IMR-90 (cell line): ENCODE measurements around the gene RDH13.

Experiments
- BHLHE40 ChIP-seq: fragments of 150-350 bp; IDR thresholded peaks from 2 replicates; pipeline ENCODE4 v1.6.1; 2016; ENCODE audit warnings: mild to moderate bottlenecking, low read depth, low read length
- CEBPB ChIP-seq: IDR thresholded peaks from 2 replicates; pipeline ENCODE4 v1.6.1; 2012; ENCODE audit warnings: low read depth, low read length, improper control_type of control experiment
- CHD1 ChIP-seq: IDR thresholded peaks from 2 replicates; pipeline ENCODE4 v1.6.1; 2012; ENCODE audit warnings: low read depth, low read length, improper control_type of control experiment
- FOS ChIP-seq: fragments of 150-350 bp; IDR thresholded peaks from 2 replicates; pipeline ENCODE4 v1.6.1; 2016; ENCODE audit warnings: low read depth, low read length
- MAFK ChIP-seq: IDR thresholded peaks from 2 replicates; pipeline ENCODE4 v1.6.1; 2012; ENCODE audit warnings: low read depth, low read length, improper control_type of control experiment
- MAZ ChIP-seq: IDR thresholded peaks from 2 replicates; pipeline ENCODE4 v1.6.1; 2012; ENCODE audit warnings: low read depth, mild to moderate bottlenecking, low read length, improper control_type of control experiment, moderate library complexity, borderline replicate concordance
- POLR2A ChIP-seq: IDR thresholded peaks from 2 replicates; pipeline ENCODE4 v1.6.1; 2012; ENCODE audit warnings: mild to moderate bottlenecking, low read depth, low read length
- RAD21 ChIP-seq: IDR thresholded peaks from 2 replicates; pipeline ENCODE4 v1.6.1; 2012; ENCODE audit warnings: low read length, improper control_type of control experiment
- RCOR1 ChIP-seq: IDR thresholded peaks from 2 replicates; pipeline ENCODE4 v1.6.1; 2012; ENCODE audit warnings: mild to moderate bottlenecking, low read length, improper control_type of control experiment; ENCODE audit not compliant: insufficient replicate concordance
- SMC3 ChIP-seq: fragments of 150-350 bp; IDR thresholded peaks from 2 replicates; pipeline ENCODE4 v1.6.1; 2016; ENCODE audit warnings: low read depth, mild to moderate bottlenecking, antibody characterized with exemption, low read length, moderate library complexity
- TF ChIP-seq, protein P1 (sequence below): conservative IDR thresholded peaks from 2 replicates; pipeline ENCODE4 v1.5.1; 2012; ENCODE audit warnings: mild to moderate bottlenecking, low read depth, low read length, improper control_type of control experiment

DNA sequence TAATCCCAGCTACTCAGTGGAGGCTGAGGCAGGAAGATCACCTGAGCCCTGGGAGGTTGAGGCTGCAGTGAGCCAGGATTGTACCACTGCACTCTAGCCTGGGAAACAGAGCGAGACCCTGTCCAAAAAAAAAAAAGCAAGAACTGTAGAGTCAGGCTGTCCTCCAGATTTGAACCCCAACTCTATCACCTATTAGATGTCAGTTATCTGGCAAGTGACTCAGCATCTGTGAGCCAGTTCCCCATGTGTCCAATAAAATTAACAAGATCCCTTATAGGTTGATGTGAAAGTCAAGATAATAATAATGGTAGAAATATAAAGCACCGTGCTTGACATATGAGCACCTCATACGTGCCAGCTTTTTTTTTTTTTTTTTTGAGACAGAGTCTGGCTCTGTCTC is 46.9 kb downstream of the RDH13 start:
- no peak for TF ChIP-seq POLR2A
- no peak for TF ChIP-seq RAD21
- TF ChIP-seq, protein P1, sequence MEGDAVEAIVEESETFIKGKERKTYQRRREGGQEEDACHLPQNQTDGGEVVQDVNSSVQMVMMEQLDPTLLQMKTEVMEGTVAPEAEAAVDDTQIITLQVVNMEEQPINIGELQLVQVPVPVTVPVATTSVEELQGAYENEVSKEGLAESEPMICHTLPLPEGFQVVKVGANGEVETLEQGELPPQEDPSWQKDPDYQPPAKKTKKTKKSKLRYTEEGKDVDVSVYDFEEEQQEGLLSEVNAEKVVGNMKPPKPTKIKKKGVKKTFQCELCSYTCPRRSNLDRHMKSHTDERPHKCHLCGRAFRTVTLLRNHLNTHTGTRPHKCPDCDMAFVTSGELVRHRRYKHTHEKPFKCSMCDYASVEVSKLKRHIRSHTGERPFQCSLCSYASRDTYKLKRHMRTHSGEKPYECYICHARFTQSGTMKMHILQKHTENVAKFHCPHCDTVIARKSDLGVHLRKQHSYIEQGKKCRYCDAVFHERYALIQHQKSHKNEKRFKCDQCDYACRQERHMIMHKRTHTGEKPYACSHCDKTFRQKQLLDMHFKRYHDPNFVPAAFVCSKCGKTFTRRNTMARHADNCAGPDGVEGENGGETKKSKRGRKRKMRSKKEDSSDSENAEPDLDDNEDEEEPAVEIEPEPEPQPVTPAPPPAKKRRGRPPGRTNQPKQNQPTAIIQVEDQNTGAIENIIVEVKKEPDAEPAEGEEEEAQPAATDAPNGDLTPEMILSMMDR: no peak
- TF ChIP-seq MAZ: no peak
- no peak for TF ChIP-seq MAFK
- TF ChIP-seq RCOR1: no peak
- no peak for TF ChIP-seq SMC3
- TF ChIP-seq CEBPB: no peak
- TF ChIP-seq FOS: no peak
- TF ChIP-seq CHD1: no peak
- no peak for TF ChIP-seq BHLHE40
